GM12878 (cell line): ENCODE data around the gene PTPRF. TPM values are rescaled to one million over a fixed set of nuclear protein-coding genes. Genes with fewer than 3 reads are reported as not detected.

Experiments used
- ATAC-seq: fragments of 200-7000 bp; cut with Tn5 transposase; 3 replicates; pipeline ENCODE4 v1.9.1; 2020; ENCODE audit warnings: mild to moderate bottlenecking, moderate library complexity
- BruUV-seq: library from RNA; stranded (reverse); fragments of 400-500 nt; replicated peaks from 2 replicates; lab custom pipeline; 2021; lab: Mats Ljungman, UMichigan
- CTCF ChIA-PET: fragments of 300-600 bp; sonication (Branson Sonifier 250); formaldehyde crosslinking; extraction: SDS; loops from one replicate; lab custom pipeline; 2021; ENCODE audit warnings: inconsistent platforms; lab: Yijun Ruan, JAX
- POLR2A ChIA-PET: fragments of 350-600 bp; formaldehyde crosslinking; extraction: SDS; loops from one replicate; lab custom pipeline; 2021; ENCODE audit warnings: inconsistent platforms; lab: Charles Lee
- RAD21 ChIA-PET: fragments of 300-600 bp; sonication (Branson Sonifier 250); formaldehyde crosslinking; loops from one replicate; lab custom pipeline; 2023; ENCODE audit warnings: antibody characterized with exemption; ENCODE audit not compliant: unreplicated experiment; lab: Charles Lee
- SMC1A ChIA-PET: fragments of 300-600 bp; sonication (Branson Sonifier 250); formaldehyde crosslinking; loops from one replicate; lab custom pipeline; 2023; ENCODE audit not compliant: unreplicated experiment, uncharacterized antibody; lab: Charles Lee
- DNase-seq: peaks from one replicate; pipeline ENCODE4 v3.0.0-alpha.2; 2011; ENCODE audit warnings: low read depth, low spot score
- FAIRE-seq: peaks from 3 replicates; lab custom pipeline; 2011; peaks lifted over from hg19 to GRCh38; lab: Jason Lieb, UNC
- H2AFZ ChIP-seq: 2 replicates; pipeline ENCODE4 v1.6.0; 2011; ENCODE audit warnings: low read depth, low read length, control low read depth; ENCODE audit not compliant: control insufficient read depth
- H3K27ac ChIP-seq: 2 replicates; pipeline ENCODE4 v1.5.1; 2011; ENCODE audit warnings: control low read depth; ENCODE audit not compliant: control insufficient read depth, insufficient read depth
- H3K27me3 ChIP-seq, 2 experiments: replicated peaks in 1 of 2; 2 replicates each; pipeline versions ENCODE4 v1.6.0 to v1.6.1; 2011; ENCODE audit warnings: low read length in 1 of 2; ENCODE audit not compliant: control insufficient read depth in 2 of 2, insufficient read depth in 2 of 2
- H3K36me3 ChIP-seq, 2 experiments: 2 replicates each; pipeline ENCODE4 v1.5.1; 2011; ENCODE audit warnings: low read length in 1 of 2; ENCODE audit not compliant: control insufficient read depth in 2 of 2, insufficient read depth in 2 of 2
- H3K4me1 ChIP-seq: 2 replicates; pipeline ENCODE4 v1.6.1; 2011; ENCODE audit warnings: mild to moderate bottlenecking, low read length, moderate library complexity, mixed read lengths; ENCODE audit not compliant: control insufficient read depth, insufficient read depth
- H3K4me2 ChIP-seq: 2 replicates; pipeline ENCODE4 v1.6.0; 2011; ENCODE audit warnings: control low read depth; ENCODE audit not compliant: control insufficient read depth, insufficient read depth
- H3K4me3 ChIP-seq: fragments of 200-600 bp; sonication (generic); 2 replicates; pipeline ENCODE4 v1.5.1; 2016
- H3K79me2 ChIP-seq: 2 replicates; pipeline ENCODE4 v1.6.0; 2011; ENCODE audit warnings: low read length; ENCODE audit not compliant: control insufficient read depth, insufficient read depth
- H3K9ac ChIP-seq: 2 replicates; pipeline ENCODE4 v1.8.0; 2011; ENCODE audit warnings: low read length, control low read depth, mixed read lengths; ENCODE audit not compliant: control insufficient read depth, insufficient read depth
- H3K9me3 ChIP-seq: replicated peaks from 3 replicates; pipeline ENCODE4 v1.5.1; 2011; ENCODE audit warnings: mild to moderate bottlenecking, low read length; ENCODE audit not compliant: control insufficient read depth, insufficient read depth
- H4K20me1 ChIP-seq: 2 replicates; pipeline ENCODE4 v1.6.0; 2011; ENCODE audit not compliant: control insufficient read depth, insufficient read depth
- BCL11A ChIP-seq: IDR thresholded peaks from 2 replicates; pipeline ENCODE4 v1.6.1; 2011; ENCODE audit warnings: low read depth, low read length
- BMI1 ChIP-seq: fragments of 450-650 bp; IDR thresholded peaks from 2 replicates; pipeline ENCODE4 v1.6.1; 2016; ENCODE audit warnings: mild to moderate bottlenecking, moderate library complexity, borderline replicate concordance
- CBFB ChIP-seq: IDR thresholded peaks from 2 replicates; pipeline ENCODE4 v1.6.1; 2016; ENCODE audit warnings: antibody characterized with exemption, low read depth
- CEBPB ChIP-seq, 2 experiments: fragments of 150-350 bp in 1 of 2; IDR thresholded peaks; 2 replicates each; pipeline ENCODE4 v1.6.1; 2012 to 2014; ENCODE audit warnings: low read depth in 2 of 2, low read length in 2 of 2, borderline replicate concordance in 1 of 2, inconsistent platforms in 1 of 2
- DPF2 ChIP-seq: fragments of 450-650 bp; IDR thresholded peaks from 2 replicates; pipeline ENCODE4 v1.6.1; 2017; ENCODE audit warnings: mild to moderate bottlenecking
- EED ChIP-seq: sonication (generic); IDR thresholded peaks from 2 replicates; pipeline ENCODE4 v1.6.1; 2016; ENCODE audit warnings: antibody characterized with exemption, low read depth
- EZH2 ChIP-seq: IDR thresholded peaks from 2 replicates; pipeline ENCODE4 v1.6.1; 2012; ENCODE audit warnings: low read depth, mild to moderate bottlenecking, control low read depth, inconsistent platforms, low read length, borderline replicate concordance; ENCODE audit not compliant: control insufficient read depth
- HCFC1 ChIP-seq: fragments of 150-350 bp; IDR thresholded peaks from 2 replicates; pipeline ENCODE4 v1.6.1; 2014; ENCODE audit warnings: low read length
- JUNB ChIP-seq: IDR thresholded peaks from 2 replicates; pipeline ENCODE4 v1.6.1; 2016; ENCODE audit warnings: antibody characterized with exemption, mild to moderate bottlenecking
- KDM1A ChIP-seq: fragments of 200-600 bp; sonication (generic); IDR thresholded peaks from 2 replicates; pipeline ENCODE4 v1.6.1; 2016; ENCODE audit warnings: borderline replicate concordance
- MEF2A ChIP-seq: IDR thresholded peaks from 2 replicates; pipeline ENCODE4 v1.6.1; 2011; ENCODE audit warnings: low read depth, mild to moderate bottlenecking, low read length, moderate library complexity; ENCODE audit not compliant: insufficient read depth
- NFYA ChIP-seq: IDR thresholded peaks from 2 replicates; pipeline ENCODE4 v1.6.1; 2011; ENCODE audit warnings: low read depth, mild to moderate bottlenecking, low read length, improper control_type of control experiment, borderline replicate concordance
- NFYB ChIP-seq: IDR thresholded peaks from 2 replicates; pipeline ENCODE4 v1.6.1; 2011; ENCODE audit warnings: low read depth, mild to moderate bottlenecking, low read length, improper control_type of control experiment, moderate library complexity; ENCODE audit not compliant: insufficient read depth
- NR2F1 ChIP-seq: fragments of 450-650 bp; conservative IDR thresholded peaks from 2 replicates; pipeline ENCODE4 v1.6.1; 2017; ENCODE audit warnings: mild to moderate bottlenecking
- RCOR1 ChIP-seq: conservative IDR thresholded peaks from 2 replicates; pipeline ENCODE4 v1.6.1; 2012; ENCODE audit warnings: low read depth, low read length, improper control_type of control experiment
- SMAD5 ChIP-seq: IDR thresholded peaks from 2 replicates; pipeline ENCODE4 v1.6.1; 2016; ENCODE audit warnings: antibody characterized with exemption, low read depth
- ZNF622 ChIP-seq: fragments of 450-650 bp; IDR thresholded peaks from 2 replicates; pipeline ENCODE4 v1.6.1; 2017; ENCODE audit warnings: mild to moderate bottlenecking, inconsistent platforms
- WGBS: methylation state at CpG from one replicate; pipeline ENCODE4 v1.1.6; 2016; ENCODE audit warnings: low lambda C conversion rate; ENCODE audit not compliant: insufficient replicate concordance, insufficient coverage; ENCODE audit errors: missing lambda C conversion rate; 5-methylcytosine and 5-hydroxymethylcytosine counted together
- in situ Hi-C: fragments of 300-500 bp; cut with MboI; formaldehyde crosslinking; loops from 9 replicates; pipeline ENCODE4 v1.14.3; 2018; ENCODE audit warnings: mixed read lengths
- intact Hi-C: fragments of 100-400 bp; cut with micrococcal nuclease; formaldehyde crosslinking; loops from one replicate; pipeline ENCODE4 v1.14.2; 2022; ENCODE audit not compliant: unreplicated experiment
- polyA plus RNA-seq, 11 experiments: library from polyadenylated mRNA; depleted of rRNA in 4 of 11; unstranded in 6 of 11; stranded (reverse) in 5 of 11; fragments of >200 nt; fragmentation: Nextera tagmentation in 4 of 11; fragmentation: Illumina TruSeq in 1 of 11; extraction: Ambion mirVana in 4 of 11; extraction: Trizol in 1 of 11; gene quantifications; 1 replicate in 1 of 11; 2 replicates in 10 of 11; pipeline versions ENCODE4 v1.2.1 to v1.2.3, GENCODE V29; 2011 to 2016; ENCODE audit warnings: inconsistent platforms in 2 of 11, missing spikeins in 2 of 11, low read depth in 1 of 11
- total RNA-seq, 4 experiments: library from RNA; depleted of rRNA in 3 of 4; stranded (reverse); fragments of >200 nt in 3 of 4; fragmentation: Illumina TruSeq in 1 of 4; extraction: Trizol in 1 of 4; gene quantifications; 2 replicates each; pipeline versions ENCODE4 v1.2.1 to v1.2.3, GENCODE V29; 2013 to 2021

PTPRF gene
- total and polyA plus RNA-seq, 10 of the 15 experiments (the other 5 are each of a cell fraction or from before 2014, with no cell fraction given) = 0.04 to 2.6 (median 0.32) TPM

- RAD21 ChIA-PET = no interaction called here
- no peak for FAIRE-seq
- BruUV-seq = no TSS peak
Measured at GRCh38 chr1:43600033-43601020, 69.6 kb downstream of the PTPRF start.

GRCh38 chr1:43602990-43603389 is 72.3 kb downstream of the PTPRF start:
- TF ChIP-seq EED (no peak), ZNF622 (no peak), NFYB (no peak), RCOR1 (no peak), CEBPB (IDR thresholded peaks at IDR 0.05; ENCODE audit: borderline replicate concordance in 1 of 2, low read depth in 2 of 2, low read length in 2 of 2) (no peak), SMAD5 (no peak), MEF2A (no peak), HCFC1 (no peak), EZH2 (no peak), BCL11A (no peak), BMI1 (no peak), NFYA (no peak), CBFB (no peak), NR2F1 (no peak), JUNB (no peak), KDM1A (no peak)
- Histone ChIP-seq H3K27ac (no peak overlapping the region), H3K4me1 (no peaks in the 10 kb centered on the region), H2AFZ (no peak overlapping the region), H3K4me3 (no peak overlapping the region), H4K20me1 (no peaks in the 10 kb centered on the region), H3K27me3 (no peaks in the 10 kb centered on the region; a peak in 2 of 4 replicates), H3K9ac (no peak overlapping the region), H3K36me3 (no peaks in the 10 kb centered on the region), H3K4me2 (no peak overlapping the region), H3K79me2 (no peaks in the 10 kb centered on the region), H3K9me3 (no peaks in the 10 kb centered on the region)
- no peak for ATAC-seq
- BruUV-seq = no TSS peak
- intact Hi-C loops = no loop called here
- ChIA-PET SMC1A (no interaction called here), RAD21 (no interaction called here), CTCF (no interaction called here), POLR2A (no interaction called here)
- WGBS = 70% methylated on average over 10 of the region's 10 CpGs
- no peak for DNase-seq
- in situ Hi-C loops = no loop called here
- no peak for FAIRE-seq

More at GRCh38 chr1:43600033-43601020, 69.6 kb downstream of the PTPRF start:
- Histone ChIP-seq H4K20me1 (no peaks in the 10 kb centered on the region), H3K36me3 (no peaks in the 10 kb centered on the region), H3K4me2 (no peak overlapping the region), H3K79me2 (no peaks in the 10 kb centered on the region), H3K9ac (no peak overlapping the region), H3K27ac (no peak overlapping the region), H3K4me1 (no peaks in the 10 kb centered on the region), H3K4me3 (no peak overlapping the region), H3K27me3 (no peaks in the 10 kb centered on the region; a peak in 2 of 4 replicates), H2AFZ (no peak overlapping the region), H3K9me3 (no peaks in the 10 kb centered on the region)
- DNase-seq (no peak), ATAC-seq (no peak)
- ChIA-PET CTCF (no interaction called here), POLR2A (no interaction called here), SMC1A (no interaction called here)
- TF ChIP-seq DPF2 = no peak
- 40% methylated on average over 19 of the region's 19 CpGs for WGBS
- intact Hi-C loops (no loop called here), in situ Hi-C loops (no loop called here)
